HG03460 (cell line): ENCODE measurements around the gene WFDC12.
"Not testable (repeated sequence)": the region's sequence is repeated elsewhere in the genome, so short reads cannot be mapped to it uniquely, and the experiment has no call there.

Experiments used
- ATAC-seq: cut with Tn5 transposase; IDR thresholded peaks from one replicate; pipeline ENCODE4 v1.9.1; 2021; ENCODE audit not compliant: unreplicated experiment

The WFDC12 gene

DNA sequence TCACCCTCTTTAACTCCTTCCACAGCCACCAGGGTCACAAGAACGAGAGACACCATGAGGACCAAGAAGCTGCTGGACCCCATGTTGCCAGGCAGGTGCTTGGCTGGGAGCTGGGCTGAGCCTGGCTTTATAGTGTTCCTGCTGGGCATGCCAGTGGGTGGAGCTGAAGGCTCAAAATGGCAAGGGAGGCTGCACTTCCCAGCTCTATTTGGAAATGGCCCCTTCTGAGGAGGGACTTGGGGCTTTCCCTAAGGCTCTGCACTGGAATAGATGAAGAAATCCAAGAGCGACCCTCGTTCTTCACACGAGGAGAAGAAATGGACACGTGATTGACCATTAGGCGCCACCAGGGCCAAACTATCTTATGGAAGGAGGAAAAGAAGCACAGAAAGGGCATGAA is at the start of gene WFDC12:
WFDC12 (minus strand) TSS at position 101 of the 400 bp plus-strand sequence; CDS start at position 83, 18 bp downstream.
- ATAC-seq: no peak

DNA sequence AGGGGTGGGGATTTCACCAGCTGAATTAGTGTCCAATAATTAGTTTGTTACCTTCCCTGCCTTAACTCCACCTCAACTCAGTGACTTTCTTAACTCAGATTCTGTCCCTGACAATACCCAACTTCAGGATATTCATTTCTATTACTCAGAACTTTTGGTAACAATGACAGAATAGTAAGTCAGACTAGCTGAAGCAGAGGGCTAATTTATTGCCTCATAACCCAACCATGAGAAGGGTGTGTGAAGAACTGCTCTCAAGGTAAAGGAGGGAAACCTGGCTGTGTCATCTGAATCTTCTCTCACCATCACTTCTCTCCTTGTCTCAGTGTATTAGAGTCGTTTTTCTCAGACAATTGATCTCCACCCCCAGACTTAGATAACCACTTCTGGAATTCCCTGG is 49.3 kb upstream of the WFDC12 start:
- no peak for ATAC-seq

DNA sequence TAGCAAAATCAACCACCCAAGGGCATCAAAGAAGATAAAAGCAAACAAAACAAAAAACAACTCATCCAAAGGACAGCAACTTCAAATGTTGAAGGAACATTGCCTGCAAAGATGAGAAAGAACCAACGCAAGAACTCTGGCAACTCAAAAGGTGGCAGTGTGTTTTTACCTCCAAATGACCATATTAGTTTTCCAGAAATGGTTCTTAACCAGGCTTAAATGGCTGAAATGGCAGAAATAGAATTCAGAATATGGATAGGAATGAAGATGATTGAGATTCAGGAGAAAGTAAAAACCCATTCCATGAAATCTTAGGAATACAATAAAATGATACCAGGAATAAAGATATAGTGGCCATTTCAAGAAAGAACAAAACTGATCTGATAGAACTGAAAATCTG is 40.6 kb upstream of the WFDC12 start:
- no peak for ATAC-seq

DNA sequence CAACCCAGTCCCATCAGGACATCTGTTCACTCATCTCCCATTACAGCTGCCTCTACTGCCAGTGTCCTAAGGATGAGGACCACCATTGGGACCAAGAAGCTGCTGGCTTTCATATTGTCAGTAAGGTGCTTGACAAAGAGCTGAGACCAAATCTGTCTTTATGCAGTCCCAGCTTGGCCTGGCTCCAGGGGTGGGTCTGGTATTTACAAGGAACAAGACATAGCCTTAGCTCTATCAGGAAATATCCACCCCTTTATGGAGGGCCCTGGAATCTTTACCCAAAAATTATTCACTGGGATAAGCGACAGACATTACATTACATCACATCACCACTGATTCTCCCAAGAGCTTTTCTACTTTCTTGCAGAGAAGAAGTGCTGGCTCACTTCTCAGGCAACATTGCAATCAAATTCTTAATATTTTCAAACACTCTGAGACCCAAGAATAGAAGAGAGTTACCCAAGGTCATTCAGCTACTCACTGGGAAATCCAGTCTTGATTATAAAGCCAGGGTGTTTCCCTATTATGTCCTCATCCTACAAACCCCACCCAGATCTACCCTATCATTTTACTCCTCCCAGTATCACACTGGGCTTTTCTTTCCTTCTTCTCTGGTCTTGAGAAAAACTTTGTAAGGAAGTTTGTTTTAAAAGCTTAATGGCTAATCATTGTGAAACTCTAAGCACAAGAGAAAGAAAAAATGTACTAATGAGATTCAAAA is 39.0 kb upstream of the WFDC12 start:
- no peak for ATAC-seq

DNA sequence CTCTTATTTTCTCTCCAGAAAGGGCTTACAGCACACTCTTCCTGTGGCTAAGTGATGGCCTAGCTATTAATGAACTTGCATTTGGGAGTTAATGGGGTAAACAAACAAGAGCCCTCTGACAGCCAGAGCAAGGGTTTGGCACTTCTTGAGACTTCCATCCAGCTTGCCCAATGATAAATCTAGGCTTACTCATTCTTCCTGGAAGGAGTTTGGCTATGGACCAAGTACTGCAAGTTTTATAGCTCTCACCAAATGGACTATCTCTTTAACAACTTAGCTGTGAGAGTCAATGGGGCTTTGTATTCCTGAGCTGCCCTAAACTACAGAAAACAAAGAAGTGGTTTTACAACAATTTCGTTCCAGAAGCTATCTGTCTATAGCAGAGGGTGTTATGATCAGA is 33.7 kb upstream of the WFDC12 start:
- ATAC-seq: no peak

- no peak for ATAC-seq
Measured at GRCh38 chr20:45156713-45157112, 32.4 kb upstream of the WFDC12 start.

- not testable (repeated sequence) for ATAC-seq
Measured at GRCh38 chr20:45154794-45155193, 30.5 kb upstream of the WFDC12 start.

DNA sequence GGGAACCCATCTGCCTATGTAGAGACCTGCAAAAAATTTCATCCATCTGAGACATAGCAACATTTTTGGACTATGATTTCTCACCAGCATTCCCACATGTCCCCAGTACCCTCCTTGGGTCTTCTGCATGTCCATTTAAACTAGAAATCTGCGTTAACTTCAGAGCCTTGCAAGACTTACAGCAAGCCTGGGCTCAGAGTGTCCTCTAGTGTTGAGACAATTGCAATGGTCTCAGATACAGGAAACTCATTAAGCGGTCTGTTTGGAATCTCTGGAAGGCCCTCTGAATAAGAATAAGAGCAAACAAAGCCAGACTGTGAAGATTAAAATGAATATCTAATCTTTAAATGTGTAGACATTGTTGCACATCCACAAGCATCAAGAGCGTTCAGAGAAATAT is 29.9 kb upstream of the WFDC12 start:
- ATAC-seq: no peak

DNA sequence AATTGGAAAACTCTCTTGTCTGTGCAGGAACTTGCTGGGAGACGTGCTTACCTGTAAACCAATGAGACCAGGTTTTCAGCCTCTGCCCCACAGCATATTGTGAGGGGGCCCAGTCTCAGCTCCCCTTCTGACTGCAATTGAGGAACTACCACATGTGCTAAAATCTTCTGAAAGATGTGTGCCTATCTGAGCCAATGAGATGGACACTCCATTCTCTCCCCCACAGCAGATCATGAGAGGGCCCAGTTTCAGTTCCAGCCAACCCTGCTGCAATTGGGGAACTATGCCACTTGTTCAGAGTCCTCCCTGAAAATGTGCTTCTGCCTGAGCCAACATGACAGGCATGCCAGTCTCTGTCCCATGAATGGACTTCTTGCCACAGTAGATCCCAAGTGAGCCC is 29.5 kb upstream of the WFDC12 start:
- ATAC-seq: no peak

- ATAC-seq: no peak
Measured at GRCh38 chr20:45153147-45153546, 28.9 kb upstream of the WFDC12 start.

DNA sequence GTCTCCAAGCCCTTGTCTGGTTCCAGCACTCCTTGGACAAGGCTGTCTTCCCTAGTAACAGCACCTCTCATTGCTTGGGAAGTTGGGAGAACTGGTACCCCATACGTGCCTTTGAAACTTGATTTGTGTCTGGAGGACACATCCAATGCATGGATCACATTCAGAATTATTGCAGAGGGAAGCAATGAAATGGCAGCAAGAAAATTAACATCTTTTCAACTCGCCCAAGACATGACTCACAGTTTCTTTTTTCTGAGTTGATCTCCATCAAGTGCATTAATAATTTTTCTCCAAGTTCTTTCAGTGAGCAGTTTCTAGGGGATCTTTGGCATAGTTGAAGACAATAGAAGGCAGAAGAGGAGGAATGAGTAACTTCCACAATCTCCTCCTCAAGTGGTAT is 28.1 kb upstream of the WFDC12 start:
- no peak for ATAC-seq

- no peak for ATAC-seq
Measured at GRCh38 chr20:45149062-45149461, 24.8 kb upstream of the WFDC12 start.

DNA sequence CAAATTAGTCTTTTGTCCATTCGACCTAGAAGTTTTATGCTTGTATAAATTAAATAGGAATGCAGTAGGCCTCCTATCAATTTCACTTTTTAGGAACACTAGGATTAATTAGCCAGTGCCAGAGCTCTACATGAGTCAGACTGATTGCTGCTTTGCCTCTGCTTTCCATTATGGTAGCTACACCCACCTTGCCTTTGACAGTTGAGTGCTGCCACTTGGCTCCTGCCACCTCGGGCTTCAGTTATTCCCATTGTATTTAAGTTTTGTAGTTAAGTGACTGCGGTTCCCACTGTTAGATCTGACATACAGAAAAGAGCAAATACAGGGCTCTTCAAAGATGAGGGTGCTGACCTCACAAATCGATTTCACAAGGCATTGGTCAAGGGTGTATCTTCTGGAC is 16.6 kb upstream of the WFDC12 start:
- no peak for ATAC-seq

GRCh38 chr20:45139733-45140375 is 15.6 kb upstream of the WFDC12 start:
- not testable (repeated sequence) for ATAC-seq

- no peak for ATAC-seq
Measured at GRCh38 chr20:45138561-45139300, 14.5 kb upstream of the WFDC12 start.

- no peak for ATAC-seq
Measured at GRCh38 chr20:45136911-45137310, 12.6 kb upstream of the WFDC12 start.

- ATAC-seq: no peak
Measured at GRCh38 chr20:45128099-45128498, 3.8 kb upstream of the WFDC12 start.

- ATAC-seq: no peak
Measured at GRCh38 chr20:45121388-45121787, 2.9 kb downstream of the WFDC12 start.

GRCh38 chr20:45119556-45120266 is 4.6 kb downstream of the WFDC12 start:
- no peak for ATAC-seq

GRCh38 chr20:45118028-45118427 is 6.2 kb downstream of the WFDC12 start:
- ATAC-seq: no peak

DNA sequence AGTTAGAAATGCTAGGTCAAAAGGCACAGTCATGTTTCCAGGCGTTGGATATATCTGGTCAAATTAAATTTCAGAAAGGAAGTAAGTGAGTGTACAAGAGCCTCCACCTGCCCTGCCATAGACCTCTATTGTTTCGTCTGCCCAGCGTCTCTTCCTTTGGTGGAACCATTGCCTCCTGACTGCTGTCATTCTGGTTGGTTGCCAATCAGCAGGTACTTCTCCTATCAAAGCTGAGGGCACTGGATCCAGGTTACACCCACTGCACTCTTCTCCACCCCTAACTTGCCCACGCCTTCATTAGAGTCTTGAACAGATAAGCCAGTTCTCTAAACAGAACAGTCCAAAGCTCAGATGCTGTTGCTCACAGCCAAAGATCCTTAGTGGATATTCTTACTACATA is 6.7 kb downstream of the WFDC12 start:
- no peak for ATAC-seq
